OCI-LY1 (cell line): Measurements from ENCODE around the gene FBF1.

ENCODE experiments used
- H2AFZ ChIP-seq: fragments of 200-600 bp; sonication (generic), shearing (Covaris generic); 2 replicates; pipeline ENCODE4 v1.6.0; 2014; ENCODE audit warnings: antibody characterized with exemption, mild to moderate bottlenecking, low read length
- H3F3A ChIP-seq: fragments of 200-600 bp; sonication (generic), shearing (Covaris generic); 2 replicates; pipeline ENCODE4 v1.6.0; 2014; ENCODE audit warnings: mild to moderate bottlenecking, antibody characterized with exemption, low read length, moderate library complexity; ENCODE audit not compliant: insufficient read depth
- H3K27ac ChIP-seq: fragments of 200-600 bp; sonication (generic); 2 replicates; pipeline ENCODE4 v1.5.1; 2014; ENCODE audit warnings: low read length, mixed run types, mild to moderate bottlenecking, low read depth; ENCODE audit not compliant: poor library complexity, severe bottlenecking
- H3K27me3 ChIP-seq: fragments of 200-600 bp; sonication (generic); 2 replicates; pipeline ENCODE4 v1.6.0; 2014; ENCODE audit warnings: antibody characterized with exemption, mild to moderate bottlenecking, low read length, moderate library complexity; ENCODE audit not compliant: insufficient read depth
- H3K36me3 ChIP-seq: fragments of 200-600 bp; sonication (generic); 2 replicates; pipeline ENCODE4 v1.6.1; 2014; ENCODE audit warnings: mild to moderate bottlenecking, antibody characterized with exemption, low read length, moderate library complexity, mixed read lengths; ENCODE audit not compliant: insufficient read depth
- H3K4me1 ChIP-seq: fragments of 200-600 bp; sonication (generic); 2 replicates; pipeline ENCODE4 v1.5.1; 2014; ENCODE audit warnings: mild to moderate bottlenecking, low read length, moderate library complexity; ENCODE audit not compliant: insufficient read depth, severe bottlenecking
- H3K4me2 ChIP-seq: fragments of 200-600 bp; sonication (generic), shearing (Covaris generic); 2 replicates; pipeline ENCODE4 v1.6.1; 2014; ENCODE audit warnings: low read length
- H3K4me3 ChIP-seq: fragments of 200-600 bp; sonication (generic); 2 replicates; pipeline ENCODE4 v1.5.1; 2014; ENCODE audit warnings: low read length, low read depth, mild to moderate bottlenecking, mixed read lengths; ENCODE audit not compliant: poor library complexity, severe bottlenecking
- H3K79me2 ChIP-seq: fragments of 200-600 bp; shearing (Covaris generic); 2 replicates; pipeline ENCODE4 v1.6.1; 2016; ENCODE audit warnings: mixed run types, low read length, mixed read lengths; ENCODE audit not compliant: insufficient read depth
- H3K9ac ChIP-seq: fragments of 200-600 bp; sonication (generic), shearing (Covaris generic); 2 replicates; pipeline ENCODE4 v1.6.1; 2014; ENCODE audit warnings: mild to moderate bottlenecking, low read length, mixed read lengths
- H3K9me2 ChIP-seq: fragments of 200-600 bp; sonication (generic), shearing (Covaris generic); 2 replicates; pipeline ENCODE4 v1.6.1; 2014; ENCODE audit warnings: low read depth, mild to moderate bottlenecking, low read length, mixed read lengths
- H3K9me3 ChIP-seq: fragments of 200-600 bp; shearing (Covaris generic); 2 replicates; pipeline ENCODE4 v1.6.1; 2014; ENCODE audit warnings: low read length, mixed read lengths
- H4K20me1 ChIP-seq: fragments of 200-600 bp; sonication (generic), shearing (Covaris generic); 2 replicates; pipeline ENCODE4 v1.6.0; 2016; ENCODE audit warnings: mild to moderate bottlenecking, low read length; ENCODE audit not compliant: insufficient read depth
- EZH2 ChIP-seq: fragments of 200-600 bp; sonication (generic), shearing (Covaris generic); IDR thresholded peaks from 2 replicates; pipeline ENCODE4 v1.8.0; 2017; ENCODE audit warnings: borderline replicate concordance, mixed run types, mild to moderate bottlenecking, antibody characterized with exemption, low read length, moderate library complexity, mixed read lengths
- TF ChIP-seq, protein P1 (sequence below): fragments of 200-600 bp; sonication (generic), shearing (Covaris generic); IDR thresholded peaks from 2 replicates; pipeline ENCODE4 v1.5.1; 2017; ENCODE audit warnings: mild to moderate bottlenecking, antibody characterized with exemption, low read length, moderate library complexity, mixed read lengths

FBF1 gene

GRCh38 chr17:75902406-75902805 is 38.4 kb downstream of the FBF1 start:
- H3K27ac ChIP-seq, result no peak overlapping the region
- no peak overlapping the region for H3K9ac ChIP-seq
- TF ChIP-seq EZH2, result no peak
- TF ChIP-seq, protein P1, sequence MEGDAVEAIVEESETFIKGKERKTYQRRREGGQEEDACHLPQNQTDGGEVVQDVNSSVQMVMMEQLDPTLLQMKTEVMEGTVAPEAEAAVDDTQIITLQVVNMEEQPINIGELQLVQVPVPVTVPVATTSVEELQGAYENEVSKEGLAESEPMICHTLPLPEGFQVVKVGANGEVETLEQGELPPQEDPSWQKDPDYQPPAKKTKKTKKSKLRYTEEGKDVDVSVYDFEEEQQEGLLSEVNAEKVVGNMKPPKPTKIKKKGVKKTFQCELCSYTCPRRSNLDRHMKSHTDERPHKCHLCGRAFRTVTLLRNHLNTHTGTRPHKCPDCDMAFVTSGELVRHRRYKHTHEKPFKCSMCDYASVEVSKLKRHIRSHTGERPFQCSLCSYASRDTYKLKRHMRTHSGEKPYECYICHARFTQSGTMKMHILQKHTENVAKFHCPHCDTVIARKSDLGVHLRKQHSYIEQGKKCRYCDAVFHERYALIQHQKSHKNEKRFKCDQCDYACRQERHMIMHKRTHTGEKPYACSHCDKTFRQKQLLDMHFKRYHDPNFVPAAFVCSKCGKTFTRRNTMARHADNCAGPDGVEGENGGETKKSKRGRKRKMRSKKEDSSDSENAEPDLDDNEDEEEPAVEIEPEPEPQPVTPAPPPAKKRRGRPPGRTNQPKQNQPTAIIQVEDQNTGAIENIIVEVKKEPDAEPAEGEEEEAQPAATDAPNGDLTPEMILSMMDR, result no peak
- 0 out of 2 replicates have a peak, but pooled peaks cover 4% of the 10 kb centered on the region for H3F3A ChIP-seq
- no peak overlapping the region for H3K4me3 ChIP-seq
- peaks cover 5% of the 10 kb centered on the region; the same call in 1 of the 2 replicates for H3K79me2 ChIP-seq
- no peaks in the 10 kb centered on the region for H3K9me2 ChIP-seq
- no peaks in the 10 kb centered on the region for H4K20me1 ChIP-seq
- H3K36me3 ChIP-seq, result peaks cover 42% of the 10 kb centered on the region
- no peaks in the 10 kb centered on the region for H3K9me3 ChIP-seq
- H3K4me1 ChIP-seq, result peaks cover 28% of the 10 kb centered on the region
- H3K4me2 ChIP-seq, result no peak overlapping the region
- H3K27me3 ChIP-seq, result no peaks in the 10 kb centered on the region
- H2AFZ ChIP-seq, result no peak overlapping the region

DNA sequence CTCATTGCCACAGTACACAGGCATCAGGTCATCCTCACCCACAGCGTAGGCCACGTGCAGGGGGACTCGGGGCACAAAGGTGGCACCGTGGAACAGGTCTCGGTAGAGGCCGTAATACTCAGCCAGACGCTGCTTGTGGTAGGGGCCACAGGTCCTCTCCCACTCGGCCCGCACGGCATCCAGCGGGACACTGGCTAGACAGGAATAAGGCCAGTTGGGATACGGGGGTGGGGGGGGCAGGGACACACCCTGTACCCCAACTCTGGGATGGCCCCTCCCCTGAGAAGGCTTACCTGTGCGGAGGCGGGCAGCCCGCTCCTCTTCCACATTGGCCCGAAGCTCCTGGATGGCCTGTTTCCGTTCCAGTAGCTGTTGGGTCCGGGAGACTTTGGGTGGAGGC is 39.1 kb downstream of the FBF1 start:
- H3K4me1 ChIP-seq, result peaks cover 33% of the 10 kb centered on the region
- H3K9me2 ChIP-seq, result no peaks in the 10 kb centered on the region
- TF ChIP-seq, protein P1, result no peak
- no peak for TF ChIP-seq EZH2

GRCh38 chr17:75900691-75901533 is 39.9 kb downstream of the FBF1 start:
- H3F3A ChIP-seq, result 0 out of 2 replicates have a peak, but pooled peaks cover 4% of the 10 kb centered on the region
- no peak overlapping the region for H3K4me2 ChIP-seq
- no peak overlapping the region for H3K27ac ChIP-seq
- H2AFZ ChIP-seq, result no peak overlapping the region
- TF ChIP-seq, protein P1, result no peak
- H3K9me3 ChIP-seq, result no peaks in the 10 kb centered on the region
- no peaks in the 10 kb centered on the region for H3K27me3 ChIP-seq
- H3K79me2 ChIP-seq, result peaks cover 5% of the 10 kb centered on the region; the same call in 1 of the 2 replicates
- no peak overlapping the region for H3K9ac ChIP-seq
- H3K36me3 ChIP-seq, result peaks cover 42% of the 10 kb centered on the region
- peaks cover 31% of the 10 kb centered on the region for H3K4me1 ChIP-seq
- no peaks in the 10 kb centered on the region for H4K20me1 ChIP-seq
- no peak overlapping the region for H3K4me3 ChIP-seq
- H3K9me2 ChIP-seq, result no peaks in the 10 kb centered on the region

More for the DNA sequence above, 39.1 kb downstream of the FBF1 start:
- H3K36me3 ChIP-seq, result peaks cover 42% of the 10 kb centered on the region
- H3K27me3 ChIP-seq, result no peaks in the 10 kb centered on the region
- no peaks in the 10 kb centered on the region for H3K9me3 ChIP-seq
- H4K20me1 ChIP-seq, result no peaks in the 10 kb centered on the region
- 0 out of 2 replicates have a peak, but pooled peaks cover 4% of the 10 kb centered on the region for H3F3A ChIP-seq
- H3K9ac ChIP-seq, result no peak overlapping the region
- no peak overlapping the region for H2AFZ ChIP-seq
- H3K79me2 ChIP-seq, result peaks cover 5% of the 10 kb centered on the region; the same call in 1 of the 2 replicates
- H3K27ac ChIP-seq, result no peak overlapping the region
- H3K4me3 ChIP-seq, result no peak overlapping the region
- no peak overlapping the region for H3K4me2 ChIP-seq
